IgD-negative memory B cell (primary cell): ENCODE measurements around the gene RGMA. TPM values are rescaled to one million over a fixed set of nuclear protein-coding genes. Genes with fewer than 3 reads are reported as not detected.
"Not testable (repeated sequence)": the region's sequence is repeated elsewhere in the genome, so short reads cannot be mapped to it uniquely, and the experiment has no call there.

Source experiments
- H3K27ac Mint-ChIP-seq, 3 donors: one replicate each; pipeline ENCODE4 v1.8.0; 2020 to 2022; ENCODE audit warnings: mild to moderate bottlenecking in 3 of 3, mixed read lengths in 3 of 3, moderate library complexity in 1 of 3
- H3K27me3 Mint-ChIP-seq: one replicate; pipeline ENCODE4 v1.8.0; 2021; ENCODE audit warnings: mixed read lengths
- H3K36me3 Mint-ChIP-seq: one replicate; pipeline ENCODE4 v1.8.0; 2020; ENCODE audit warnings: mild to moderate bottlenecking, mixed read lengths
- H3K4me1 Mint-ChIP-seq, 3 donors: one replicate each; pipeline ENCODE4 v1.8.0; 2020 to 2022; ENCODE audit warnings: mixed read lengths in 3 of 3, mild to moderate bottlenecking in 1 of 3
- H3K4me3 Mint-ChIP-seq, 4 donors: one replicate each; pipeline ENCODE4 v1.8.0; 2020 to 2022; ENCODE audit warnings: mild to moderate bottlenecking in 4 of 4, mixed read lengths in 4 of 4, moderate library complexity in 3 of 4
- H3K9me3 Mint-ChIP-seq, 3 donors: one replicate each; pipeline ENCODE4 v1.8.0; 2020 to 2021; ENCODE audit warnings: mixed read lengths in 3 of 3, mild to moderate bottlenecking in 1 of 3
- polyA plus RNA-seq: library from polyadenylated mRNA; unstranded; fragments of 300-500 nt; fragmentation: Illumina TruSeq; gene quantifications from one replicate; pipeline ENCODE4 v1.2.3, GENCODE V29; 2021

RGMA gene
- polyA plus RNA-seq, 1 donor from 2014 or later: not detected

GRCh38 chr15:93043621-93044300 is 45.2 kb downstream of the RGMA start:
- H3K36me3 Mint-ChIP-seq: no peaks in the 10 kb centered on the region
- no peak overlapping the region for H3K4me3 Mint-ChIP-seq

GRCh38 chr15:93042691-93043378 is 46.2 kb downstream of the RGMA start:
- Mint-ChIP-seq H3K27me3 (peaks cover 20% of the 10 kb centered on the region), H3K9me3 (peaks cover 3 to 7% (median 5%) of the 10 kb centered on the region in 3 donors)

More at GRCh38 chr15:93043621-93044300, 45.2 kb downstream of the RGMA start:
- H3K9me3 Mint-ChIP-seq: peaks cover 3 to 7% (median 5%) of the 10 kb centered on the region in 3 donors
- H3K27ac Mint-ChIP-seq: no peak overlapping the region
- H3K4me1 Mint-ChIP-seq: peaks cover 0 to 5% (median 2%) of the 10 kb centered on the region in 3 donors
- peaks cover 23% of the 10 kb centered on the region for H3K27me3 Mint-ChIP-seq

GRCh38 chr15:93042211-93042610 is 46.8 kb downstream of the RGMA start:
- Mint-ChIP-seq H3K27ac (no peak overlapping the region), H3K9me3 (peaks cover 3 to 7% (median 5%) of the 10 kb centered on the region in 3 donors), H3K4me3 (no peak overlapping the region), H3K27me3 (peaks cover 20% of the 10 kb centered on the region), H3K4me1 (peaks cover 0 to 2% (median 0%) of the 10 kb centered on the region in 3 donors), H3K36me3 (no peaks in the 10 kb centered on the region)

More at GRCh38 chr15:93042691-93043378, 46.2 kb downstream of the RGMA start:
- Mint-ChIP-seq H3K27ac (peak overlapping the region in 1 of 3 donors; percentile 70), H3K4me3 (no peak overlapping the region), H3K4me1 (peaks cover 0 to 3% (median 2%) of the 10 kb centered on the region in 3 donors), H3K36me3 (no peaks in the 10 kb centered on the region)

- peaks cover 3% of the 10 kb centered on the region in 3 donors for H3K9me3 Mint-ChIP-seq
- no peaks in the 10 kb centered on the region for H3K36me3 Mint-ChIP-seq
- H3K27ac Mint-ChIP-seq: no peak overlapping the region
- H3K4me1 Mint-ChIP-seq: peaks cover 0 to 2% (median 0%) of the 10 kb centered on the region in 3 donors
- no peak overlapping the region for H3K4me3 Mint-ChIP-seq
- peaks cover 17% of the 10 kb centered on the region for H3K27me3 Mint-ChIP-seq
Measured at GRCh38 chr15:93041159-93041547, 47.9 kb downstream of the RGMA start.

GRCh38 chr15:93040288-93041158 is 48.5 kb downstream of the RGMA start:
- Mint-ChIP-seq H3K9me3 (no peaks in the 10 kb centered on the region), H3K27ac (no peak overlapping the region), H3K36me3 (no peaks in the 10 kb centered on the region), H3K27me3 (peaks cover 20% of the 10 kb centered on the region), H3K4me1 (peaks cover 0 to 7% (median 5%) of the 10 kb centered on the region in 3 donors), H3K4me3 (no peak overlapping the region)

- Mint-ChIP-seq H3K27ac (peak overlapping the region in 1 of 3 donors; percentile 47), H3K27me3 (peaks cover 20% of the 10 kb centered on the region), H3K4me1 (peaks cover 0 to 12% (median 7%) of the 10 kb centered on the region in 3 donors)
- not testable (repeated sequence) for H3K4me3 Mint-ChIP-seq, H3K36me3 Mint-ChIP-seq, H3K9me3 Mint-ChIP-seq
Measured at GRCh38 chr15:93039562-93040287, 49.3 kb downstream of the RGMA start.

- no peaks in the 10 kb centered on the region for H3K36me3 Mint-ChIP-seq
- peaks cover 18% of the 10 kb centered on the region for H3K27me3 Mint-ChIP-seq
- no peak overlapping the region for H3K4me3 Mint-ChIP-seq
- peaks cover 0 to 12% (median 7%) of the 10 kb centered on the region in 3 donors for H3K4me1 Mint-ChIP-seq
- H3K27ac Mint-ChIP-seq: peak overlapping the region in 1 of 3 donors; percentile 20
- no peaks in the 10 kb centered on the region for H3K9me3 Mint-ChIP-seq
Measured at GRCh38 chr15:93037820-93038705, 50.9 kb downstream of the RGMA start.

GRCh38 chr15:93036951-93037819 is 51.8 kb downstream of the RGMA start:
- Mint-ChIP-seq H3K4me1 (peaks cover 0 to 12% (median 7%) of the 10 kb centered on the region in 3 donors), H3K9me3 (no peaks in the 10 kb centered on the region), H3K27me3 (peaks cover 17% of the 10 kb centered on the region), H3K36me3 (no peaks in the 10 kb centered on the region), H3K27ac (peak overlapping the region in 1 of 3 donors; percentile 91), H3K4me3 (peak overlapping the region in 1 of 4 donors; percentile 58)

- no peaks in the 10 kb centered on the region for H3K9me3 Mint-ChIP-seq
- H3K4me1 Mint-ChIP-seq: peaks cover 0 to 12% (median 7%) of the 10 kb centered on the region in 3 donors
- peak overlapping the region in 1 of 3 donors; percentile 91 for H3K27ac Mint-ChIP-seq
Measured at GRCh38 chr15:93035953-93036810, 52.8 kb downstream of the RGMA start.

GRCh38 chr15:93035092-93035915 is 53.7 kb downstream of the RGMA start:
- Mint-ChIP-seq H3K27ac (no peak overlapping the region), H3K4me3 (no peak overlapping the region), H3K36me3 (no peaks in the 10 kb centered on the region), H3K4me1 (peaks cover 5 to 12% (median 11%) of the 10 kb centered on the region in 3 donors), H3K27me3 (peaks cover 12% of the 10 kb centered on the region), H3K9me3 (no peaks in the 10 kb centered on the region)

More at GRCh38 chr15:93035953-93036810, 52.8 kb downstream of the RGMA start:
- Mint-ChIP-seq H3K4me3 (peak overlapping the region in 1 of 4 donors; percentile 92), H3K36me3 (no peaks in the 10 kb centered on the region), H3K27me3 (peaks cover 15% of the 10 kb centered on the region)

- H3K4me3 Mint-ChIP-seq: no peak overlapping the region
- H3K36me3 Mint-ChIP-seq: no peaks in the 10 kb centered on the region
- H3K4me1 Mint-ChIP-seq: peaks cover 8 to 14% (median 14%) of the 10 kb centered on the region in 3 donors
- H3K27me3 Mint-ChIP-seq: peaks cover 7% of the 10 kb centered on the region
- H3K27ac Mint-ChIP-seq: peak overlapping the region in 1 of 3 donors; percentile 23
- no peaks in the 10 kb centered on the region for H3K9me3 Mint-ChIP-seq
Measured at GRCh38 chr15:93034512-93034911, 54.5 kb downstream of the RGMA start.
